Astrocyte of the cerebellum (primary cell): ENCODE data around the gene PDE4B.

Source experiments
- DNase-seq: peaks from one replicate; pipeline ENCODE4 v3.0.0-alpha.2; 2011; ENCODE audit warnings: low read depth
- H3K4me3 ChIP-seq: 2 replicates; pipeline ENCODE4 v1.5.1; 2011; ENCODE audit warnings: mild to moderate bottlenecking, low read depth, low read length, moderate library complexity
- CTCF ChIP-seq: IDR thresholded peaks from 2 replicates; pipeline ENCODE4 v1.5.1; 2012; ENCODE audit warnings: low read length, low read depth, moderate library complexity, mild to moderate bottlenecking; ENCODE audit errors: missing control alignments
- in situ Hi-C: cut with HindIII; loops from 2 replicates; pipeline ENCODE4 v1.10.0; 2017; ENCODE audit warnings: low sequenced_read_pairs

Gene PDE4B

GRCh38 chr1:66282891-66283621 lies 490.4 kb downstream of the PDE4B start:
- H3K4me3 ChIP-seq: no peak overlapping the region
- DNase-seq: no peak
- no peak for TF ChIP-seq CTCF
- in situ Hi-C loops: no loop called here

GRCh38 chr1:66283622-66284041 lies 490.9 kb downstream of the PDE4B start:
- in situ Hi-C loops: no loop called here
- DNase-seq: no peak
- TF ChIP-seq CTCF: no peak
- H3K4me3 ChIP-seq: no peak overlapping the region

GRCh38 chr1:66284746-66285145 lies 492.1 kb downstream of the PDE4B start:
- no peak for DNase-seq
- no peak for TF ChIP-seq CTCF
- in situ Hi-C loops: no loop called here
- H3K4me3 ChIP-seq: no peak overlapping the region

- DNase-seq: no peak
- H3K4me3 ChIP-seq: no peak overlapping the region
- TF ChIP-seq CTCF: no peak
- in situ Hi-C loops: no loop called here
Observed at GRCh38 chr1:66285618-66286270, 493.0 kb downstream of the PDE4B start.

GRCh38 chr1:66286307-66286706 lies 493.6 kb downstream of the PDE4B start:
- in situ Hi-C loops: no loop called here
- no peak overlapping the region for H3K4me3 ChIP-seq
- no peak for DNase-seq
- no peak for TF ChIP-seq CTCF

- TF ChIP-seq CTCF: no peak
- H3K4me3 ChIP-seq: no peak overlapping the region
- in situ Hi-C loops: no loop called here
- no peak for DNase-seq
Observed at GRCh38 chr1:66288048-66288447, 495.4 kb downstream of the PDE4B start.
